Activated CD4-positive, alpha-beta T cell treated with anti-CD3 and anti-CD28 coated beads for 1 hour (primary cell): ENCODE results near the gene PAPOLB.

Experiments used
- DNase-seq: peaks from one replicate; pipeline ENCODE4 v3.0.0-alpha.2; 2020

The PAPOLB gene

DNA sequence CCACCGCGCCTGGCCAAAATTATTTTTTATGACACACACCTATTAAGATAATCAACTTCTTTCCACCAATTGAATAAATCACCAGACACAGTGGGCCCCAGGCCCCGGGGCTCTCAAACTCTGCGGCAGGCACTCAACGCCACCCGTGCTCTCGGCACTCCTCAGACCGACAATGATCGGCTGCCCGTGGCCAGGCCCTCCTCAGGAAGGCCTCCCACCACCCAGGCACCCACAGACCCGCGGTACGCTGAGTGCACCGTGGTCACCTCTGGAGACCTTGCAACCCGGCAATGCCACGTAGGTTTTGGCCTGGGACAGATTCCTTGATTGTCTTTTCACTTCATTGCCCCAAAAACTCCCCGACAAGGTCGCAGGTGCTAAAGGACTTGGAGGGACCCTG lies 14.8 kb upstream of the PAPOLB start:
- no peak for DNase-seq

DNA sequence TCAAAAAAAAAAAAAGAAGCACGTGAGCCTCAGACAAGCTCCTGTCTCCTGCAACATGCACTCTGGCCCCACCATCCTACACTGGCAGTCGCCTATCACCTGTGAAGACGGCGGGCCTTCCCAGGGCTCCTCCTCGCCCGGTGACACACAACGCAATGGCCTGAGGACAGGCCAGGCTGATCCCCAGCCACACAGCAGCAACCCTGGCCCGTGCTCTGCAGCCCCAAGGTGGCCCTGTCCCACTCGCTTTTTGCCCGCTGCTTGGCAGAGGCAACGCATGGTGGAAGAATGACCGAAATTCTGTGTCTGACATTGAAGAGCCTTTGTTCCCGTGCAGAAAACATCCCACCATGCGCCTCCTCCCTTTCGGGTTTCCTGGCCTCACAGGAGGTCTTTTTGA lies 13.6 kb upstream of the PAPOLB start:
- no peak for DNase-seq

DNA sequence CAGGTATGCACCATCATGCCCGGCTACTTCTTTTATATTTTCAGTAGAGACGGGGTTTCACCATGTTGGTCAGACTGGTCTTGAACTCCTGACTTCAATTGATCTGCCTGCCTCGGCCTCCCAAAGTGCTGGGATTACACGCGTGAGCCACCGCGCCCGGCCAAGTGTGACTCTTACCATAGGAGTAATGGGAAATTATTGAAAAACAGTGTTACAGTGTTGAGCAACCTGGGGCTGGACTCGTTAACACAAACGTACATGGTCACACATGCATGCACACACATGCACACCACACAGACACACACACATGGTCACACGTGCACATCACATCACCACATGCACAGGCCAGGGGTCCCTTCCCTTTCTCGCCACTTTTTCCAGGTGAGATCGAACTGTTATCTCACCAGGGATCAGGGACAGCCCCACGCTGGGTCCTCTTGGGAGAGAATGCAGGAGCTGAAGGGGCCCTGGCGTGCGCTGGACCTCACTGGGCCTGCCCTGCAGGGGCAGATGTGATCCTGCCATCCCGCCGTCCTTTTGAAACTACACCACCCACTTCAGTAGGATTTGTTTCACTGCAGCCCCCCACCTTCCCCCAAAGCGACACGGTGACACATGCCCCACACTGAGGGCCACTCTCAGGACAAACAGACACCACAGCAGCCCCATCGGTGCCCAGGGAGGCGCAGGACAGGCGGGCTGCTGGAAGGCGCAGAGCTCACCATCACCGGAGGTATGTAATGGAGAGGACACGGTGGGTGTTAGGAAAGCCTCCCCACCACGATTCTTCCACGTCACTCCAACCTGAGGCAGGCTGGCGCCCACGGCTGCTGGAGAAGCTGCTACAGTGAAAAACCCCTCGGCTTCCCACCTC lies 11.5 kb upstream of the PAPOLB start:
- DNase-seq: no peak

DNA sequence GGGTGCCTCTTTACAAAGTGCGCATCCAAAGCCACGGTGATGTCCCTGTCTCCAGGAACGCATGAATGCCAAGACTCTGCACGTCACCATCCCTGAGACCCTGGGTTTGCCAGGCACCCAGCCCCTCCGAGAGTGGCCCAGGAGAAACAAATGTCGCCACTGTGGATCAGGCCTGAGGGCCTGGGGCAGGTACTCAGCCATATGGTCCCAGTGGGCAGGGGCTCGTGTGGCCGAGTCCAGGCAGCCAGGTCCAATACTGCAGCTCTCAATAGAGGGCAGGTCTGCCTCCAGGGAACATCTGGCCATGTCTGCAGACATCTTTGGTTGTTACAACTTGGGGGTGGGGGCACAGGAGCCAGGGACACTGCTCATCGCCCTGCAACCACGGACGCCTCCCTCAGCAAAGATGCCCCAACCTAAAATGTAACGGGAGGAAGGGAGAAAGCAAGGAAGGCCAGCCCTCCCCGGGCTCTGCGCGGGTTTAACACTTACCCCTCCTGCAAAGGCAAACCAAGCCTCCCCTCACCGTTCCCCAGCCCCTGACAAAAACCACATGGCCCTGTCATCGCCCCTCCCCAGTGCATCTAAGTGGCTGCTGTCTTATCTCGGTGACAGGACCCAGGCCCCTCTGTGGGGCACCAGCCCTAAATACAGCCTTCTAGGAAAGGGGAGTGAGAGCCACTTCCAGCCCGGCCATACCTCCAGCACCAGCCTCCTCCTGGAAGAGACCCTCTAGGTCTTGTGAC lies 10.3 kb upstream of the PAPOLB start:
- no peak for DNase-seq

DNA sequence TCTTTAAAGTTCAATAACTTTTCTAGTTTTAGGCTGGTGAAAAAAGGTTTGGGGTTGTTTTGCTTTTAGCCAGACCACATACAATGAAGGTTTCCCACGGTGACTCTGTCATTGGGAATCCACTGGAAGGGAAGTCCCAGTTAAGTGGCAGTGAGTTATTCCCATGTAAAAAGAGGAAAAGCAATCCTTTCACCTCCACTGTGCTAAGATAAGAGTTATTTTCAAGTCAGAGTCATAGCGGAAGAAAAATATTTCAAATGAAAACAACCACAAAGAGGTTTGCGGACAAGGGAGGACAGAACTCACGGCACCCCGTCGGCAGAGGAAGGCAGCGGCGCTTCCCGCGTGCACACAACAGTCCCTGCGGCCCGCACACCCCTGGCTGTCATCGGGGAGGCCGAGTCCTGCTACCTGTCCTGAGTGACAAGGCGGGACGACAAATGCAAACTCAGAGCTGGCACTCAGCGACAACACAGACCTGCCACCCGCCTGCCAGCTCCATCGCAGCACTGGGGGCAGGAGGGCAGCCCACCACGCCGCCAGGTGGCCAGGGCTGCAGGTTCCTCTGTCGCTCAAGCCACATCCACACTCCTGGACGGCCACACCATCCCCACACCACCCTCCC lies 9.3 kb upstream of the PAPOLB start:
- no peak for DNase-seq

DNA sequence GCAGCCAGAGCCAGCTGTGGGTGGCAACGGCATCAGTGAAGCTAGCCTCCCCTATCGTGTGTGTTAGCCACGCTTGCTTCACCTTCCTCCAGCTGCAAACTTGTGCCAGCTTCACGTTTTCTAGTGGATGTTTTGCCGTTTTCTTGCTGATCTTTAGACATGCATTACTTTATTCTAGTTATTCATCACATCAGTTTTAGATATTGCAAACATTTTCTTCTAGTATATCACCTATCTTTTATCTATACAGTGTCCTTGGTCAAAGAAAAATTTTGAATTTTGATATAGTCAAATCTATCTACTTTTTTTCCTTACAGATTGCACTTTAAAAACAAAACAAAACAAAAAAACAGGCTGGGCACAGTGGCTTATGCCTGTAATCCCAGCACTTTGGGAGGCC lies 6.7 kb upstream of the PAPOLB start:
- DNase-seq: no peak

DNA sequence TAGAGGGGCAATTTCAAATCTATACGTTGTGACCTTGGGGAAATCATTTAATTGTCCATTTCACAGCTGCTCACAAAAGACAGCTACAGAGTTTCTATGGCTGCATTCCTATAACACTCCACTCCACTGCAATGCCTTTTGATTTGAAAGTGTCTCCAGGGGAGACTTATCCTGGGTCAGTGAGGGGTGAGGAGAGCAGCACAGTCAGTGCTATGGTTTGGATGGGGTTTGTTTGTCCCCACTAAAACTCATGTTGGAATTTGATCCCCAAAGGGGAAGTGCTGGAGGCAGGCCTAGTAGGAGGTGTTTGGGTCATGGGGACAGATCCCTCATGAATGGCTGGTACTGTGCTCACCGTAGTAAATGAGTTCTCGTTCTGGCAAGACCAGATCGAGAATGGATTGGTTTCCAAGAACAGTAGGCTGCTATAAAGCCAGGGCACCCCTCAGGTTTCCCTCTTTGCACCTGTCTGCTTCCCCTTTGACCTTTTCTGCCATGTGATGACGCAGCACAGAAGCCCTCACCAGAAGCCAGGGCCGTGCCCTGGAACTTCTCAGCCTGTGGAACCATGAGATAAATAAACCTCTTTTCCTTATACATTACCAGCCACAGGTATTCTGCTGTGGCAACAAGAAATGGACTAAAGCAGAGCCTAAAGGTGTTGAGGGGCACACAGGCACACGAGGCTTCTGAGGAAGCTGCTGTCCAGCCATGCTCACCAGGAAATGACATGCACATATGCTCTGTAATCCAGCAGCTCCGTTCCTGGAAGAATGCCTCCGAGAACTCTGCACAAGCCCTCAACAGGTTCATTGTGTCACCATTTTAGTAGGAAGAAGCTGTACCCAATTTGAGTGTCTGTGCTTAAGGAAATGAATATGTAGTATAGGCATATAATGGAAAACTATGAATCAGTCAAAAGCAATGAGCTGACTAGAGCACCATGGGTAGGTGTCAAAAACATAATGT lies 5.0 kb upstream of the PAPOLB start:
- no peak for DNase-seq

DNA sequence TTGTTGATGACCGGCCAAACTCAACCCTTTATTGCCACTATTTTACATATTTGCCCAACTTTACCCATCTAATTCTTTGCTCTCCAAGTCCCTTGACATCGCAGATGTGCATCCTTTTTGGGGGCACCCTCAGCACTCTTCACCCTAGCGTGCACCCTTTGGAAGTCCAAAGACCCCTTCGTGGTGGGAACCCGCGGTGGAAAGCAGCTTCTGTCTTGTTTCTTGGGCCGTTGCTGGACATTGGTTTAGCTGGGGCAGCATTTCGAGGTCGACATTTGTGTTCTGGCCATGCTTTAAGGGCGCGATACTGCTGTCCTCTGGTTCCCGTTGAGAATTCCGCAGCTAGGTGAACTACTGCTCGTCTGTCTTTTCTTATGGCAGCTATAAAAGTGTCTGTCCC lies 326 bp upstream of the PAPOLB start:
- DNase-seq: no peak

DNA sequence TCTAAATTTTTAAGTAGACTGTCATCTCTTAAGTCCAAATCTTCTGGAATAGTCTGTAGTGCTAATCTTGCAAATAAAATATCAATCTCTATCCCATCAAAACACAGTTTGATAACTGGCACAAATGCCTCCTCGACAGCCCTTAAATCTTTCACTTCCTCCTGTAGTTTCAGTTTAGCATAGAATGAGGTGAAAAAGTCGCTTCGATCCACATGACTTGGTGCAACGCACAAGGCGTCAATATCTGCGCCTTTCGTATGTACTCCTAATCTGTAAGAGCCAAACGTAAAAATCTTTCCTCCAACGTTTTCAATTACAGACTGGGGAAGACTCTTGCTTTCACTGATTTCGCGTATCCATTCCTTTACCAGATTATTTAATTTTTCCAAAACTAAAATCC lies 603 bp downstream of the PAPOLB start:
- DNase-seq: no peak

DNA sequence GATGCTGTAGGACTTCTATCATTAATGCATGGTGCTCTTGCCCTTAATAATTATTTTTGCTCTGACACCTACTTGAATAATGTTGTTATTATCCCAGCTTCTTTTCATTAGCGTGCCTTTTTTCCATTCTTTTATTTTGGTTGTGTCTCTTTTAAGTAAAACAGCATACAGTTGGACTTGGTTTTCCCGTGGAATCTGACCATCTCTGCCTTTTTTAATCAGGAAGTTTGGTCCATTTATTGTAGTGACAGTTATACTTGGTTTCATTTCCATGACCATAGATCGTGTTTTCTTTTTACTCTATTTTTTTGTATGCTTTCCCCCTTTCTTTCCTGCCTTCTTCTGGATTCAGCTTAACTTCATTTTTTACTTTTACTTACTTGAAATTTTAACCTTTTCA lies 4.6 kb downstream of the PAPOLB start:
- no peak for DNase-seq

DNA sequence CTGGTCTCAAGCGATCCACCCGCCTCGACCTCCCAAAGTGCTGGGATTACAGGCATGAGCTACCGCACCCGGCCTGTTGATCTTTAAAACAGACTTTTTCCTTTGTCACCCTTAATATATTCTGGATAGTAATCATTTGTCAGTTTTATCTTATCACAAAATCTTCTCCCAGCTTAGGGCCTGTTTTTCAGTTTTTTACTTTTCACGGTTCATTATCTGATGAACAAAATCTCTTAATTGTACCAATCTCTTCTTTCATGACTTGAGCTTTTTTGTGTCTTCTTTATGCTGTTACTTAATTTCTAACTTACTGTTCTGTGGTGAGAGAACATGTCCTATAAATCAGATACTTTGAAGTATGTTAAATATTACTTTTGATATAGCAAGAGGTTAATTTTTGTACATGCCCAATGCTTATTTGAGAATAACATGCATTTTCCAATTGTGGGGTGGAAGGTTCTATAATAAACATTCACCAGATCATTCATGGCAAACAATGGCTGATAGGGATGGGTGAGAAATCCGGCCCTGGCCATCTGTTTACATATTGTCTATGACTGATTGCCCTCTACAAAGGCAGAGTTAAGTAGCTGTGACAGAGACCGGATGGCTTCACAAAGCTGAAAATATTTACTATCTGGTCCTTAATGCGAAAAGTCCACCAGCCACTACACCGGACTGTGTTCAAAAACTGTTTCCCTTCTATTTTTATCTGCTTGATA lies 5.3 kb downstream of the PAPOLB start:
- no peak for DNase-seq

DNA sequence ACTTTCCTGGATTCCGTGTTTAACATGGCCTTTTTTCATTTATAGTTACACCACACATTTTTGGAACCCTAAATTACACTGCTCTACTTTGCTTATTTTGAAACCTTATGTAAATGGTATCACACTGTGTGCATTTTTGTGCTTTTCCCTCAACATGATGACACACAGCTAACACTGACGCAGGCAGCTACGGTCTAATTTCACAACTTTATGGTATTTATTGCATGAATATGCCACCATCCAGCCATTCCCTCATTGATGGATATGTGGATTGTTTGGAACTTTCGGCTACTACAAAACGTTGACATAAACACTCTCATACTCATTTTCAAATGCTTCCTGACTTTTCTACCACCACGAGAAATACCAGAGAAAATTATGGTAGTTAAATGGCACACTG lies 6.9 kb downstream of the PAPOLB start:
- DNase-seq: no peak

DNA sequence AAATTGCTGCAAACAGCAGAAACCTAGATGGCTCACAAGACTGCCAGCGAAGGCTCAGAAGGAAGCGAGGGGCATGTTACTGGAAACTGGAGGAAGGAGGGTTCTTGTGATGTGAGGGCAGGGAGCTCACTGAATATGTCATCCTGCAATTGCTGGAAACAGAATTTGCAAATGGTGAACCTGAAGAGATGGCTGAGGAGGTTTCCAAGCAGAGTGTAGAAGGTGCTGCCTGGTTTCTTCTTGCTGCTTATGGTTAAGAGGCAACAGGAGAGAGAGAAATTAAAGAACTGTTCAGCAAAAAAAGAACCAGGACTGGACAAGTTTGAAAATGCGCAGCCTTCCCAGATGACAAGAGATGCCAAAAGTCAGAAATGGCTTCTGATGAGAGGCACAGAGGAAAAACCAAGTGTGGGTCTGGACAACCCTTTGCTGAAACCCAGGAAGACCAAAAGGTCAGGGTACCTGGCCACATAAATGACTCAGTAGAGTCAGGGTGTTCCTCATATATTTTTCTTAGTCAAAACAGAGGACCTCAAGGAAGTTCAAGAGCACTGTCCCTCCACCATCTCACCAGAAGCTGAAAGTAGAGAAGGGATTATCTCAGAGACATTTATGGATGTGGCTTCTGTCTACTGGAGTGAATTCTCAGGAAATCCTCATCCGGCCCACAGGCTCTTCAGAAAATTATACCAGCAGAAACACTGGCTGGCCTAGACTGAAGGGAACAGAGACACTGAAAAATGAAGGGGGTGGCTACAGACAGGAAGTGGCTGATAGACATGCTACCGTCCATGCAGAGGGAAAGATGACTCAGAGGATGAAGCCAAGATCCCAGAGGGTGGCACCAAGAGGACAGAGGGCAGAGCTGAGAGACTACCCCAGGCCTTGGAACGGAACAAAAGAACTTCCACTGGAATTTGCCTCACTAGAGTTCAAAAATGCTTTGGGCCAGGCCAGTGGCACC lies 10.1 kb downstream of the PAPOLB start:
- DNase-seq: no peak

DNA sequence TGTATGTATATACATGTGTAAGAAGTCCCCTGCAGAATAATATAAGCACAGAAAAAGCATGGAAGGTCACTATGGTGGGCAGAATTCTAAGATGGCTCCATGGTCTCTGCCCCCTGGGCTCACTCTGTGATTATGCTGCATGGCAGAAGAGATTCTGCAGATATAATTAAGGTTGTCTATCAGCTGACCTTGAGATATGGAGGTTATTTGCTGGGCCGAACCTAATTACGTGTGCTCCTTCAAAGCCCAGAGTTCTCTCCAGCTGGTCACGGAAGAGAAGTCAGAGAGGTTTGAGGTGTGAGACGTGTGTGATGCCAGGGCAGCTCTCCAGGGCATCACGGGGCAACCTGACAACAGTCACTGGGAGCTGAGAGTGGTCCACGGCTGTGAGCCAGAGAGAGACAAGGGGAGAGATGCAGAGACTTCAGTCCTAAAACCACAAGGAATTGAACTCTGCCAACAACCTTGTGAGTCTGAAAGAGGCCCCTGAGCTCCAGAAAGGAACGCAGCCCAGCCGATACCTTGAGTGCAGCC lies 11.5 kb downstream of the PAPOLB start:
- DNase-seq: no peak

DNA sequence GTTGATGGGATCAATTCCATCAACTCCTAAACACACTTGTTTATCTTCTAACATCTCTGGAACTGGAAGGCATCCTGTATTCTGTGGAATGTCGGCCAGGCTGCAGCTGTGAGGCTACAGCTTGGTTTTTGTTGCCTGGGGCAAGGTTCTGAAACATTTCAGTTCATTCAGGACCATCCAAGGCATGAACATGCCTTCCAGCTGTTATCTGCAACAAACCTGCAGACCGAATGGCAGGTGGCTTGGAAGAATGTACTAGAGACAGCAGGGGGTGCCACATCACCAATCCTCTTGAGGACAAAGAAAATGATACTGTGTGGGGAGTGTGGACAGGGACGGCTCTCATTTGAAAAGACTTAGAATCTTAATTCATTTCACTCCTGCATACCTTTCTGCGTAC lies 12.4 kb downstream of the PAPOLB start:
- DNase-seq: no peak

DNA sequence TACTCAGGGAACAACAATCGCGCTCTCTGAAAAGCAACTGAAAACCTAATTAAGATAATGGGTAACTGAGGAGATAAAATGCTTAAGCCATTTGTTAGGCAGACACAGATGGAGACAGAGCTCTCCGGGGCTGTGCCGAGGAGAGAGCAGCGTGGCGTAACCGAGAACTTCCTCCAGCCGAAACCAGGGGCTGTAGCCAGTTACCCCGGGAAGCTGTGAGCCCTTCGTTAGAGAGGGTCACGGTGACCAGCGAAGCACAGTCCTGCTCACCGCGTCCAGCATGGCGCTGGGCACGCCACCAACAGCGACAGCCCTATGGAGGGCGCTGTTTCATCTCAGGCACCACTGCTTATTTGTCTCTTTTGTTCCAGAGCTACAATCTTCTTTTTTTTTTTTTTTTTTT lies 16.1 kb downstream of the PAPOLB start:
- DNase-seq: no peak

DNA sequence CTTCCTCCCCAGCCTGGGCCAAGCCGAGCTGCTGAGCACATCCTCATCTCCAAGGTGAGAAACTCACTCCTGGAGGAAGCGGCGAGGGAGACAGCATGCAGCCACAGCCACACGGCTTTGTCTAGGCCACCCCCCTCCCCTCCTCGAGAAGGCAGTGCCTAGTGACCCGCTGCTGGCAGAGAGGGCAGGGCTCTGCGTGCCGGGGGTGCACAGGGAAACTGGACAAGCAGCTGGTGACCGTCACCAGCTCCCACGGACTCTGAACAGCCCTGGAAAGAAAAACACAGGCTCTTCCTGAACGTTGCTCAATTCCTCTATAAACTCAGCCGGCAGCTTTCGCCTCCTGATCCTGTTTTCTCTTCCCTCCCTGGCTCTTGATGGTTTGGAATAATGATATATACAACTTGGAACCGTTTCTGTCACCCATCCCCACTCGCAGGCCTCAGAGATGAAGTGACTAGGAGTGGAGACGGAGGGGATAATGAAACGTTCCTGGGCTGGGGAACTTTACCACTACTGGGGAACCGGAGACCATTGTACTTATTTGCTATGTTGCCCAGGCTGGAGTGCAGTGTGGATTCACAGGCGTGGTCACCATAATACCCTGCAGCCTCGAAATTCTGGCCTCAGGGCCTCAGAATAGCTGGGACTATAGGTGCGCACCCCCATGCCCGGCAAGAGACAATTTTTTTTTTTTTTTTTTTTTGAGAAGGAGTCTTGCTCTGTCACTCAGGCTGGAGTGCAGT lies 19.3 kb downstream of the PAPOLB start:
- DNase-seq: no peak

DNA sequence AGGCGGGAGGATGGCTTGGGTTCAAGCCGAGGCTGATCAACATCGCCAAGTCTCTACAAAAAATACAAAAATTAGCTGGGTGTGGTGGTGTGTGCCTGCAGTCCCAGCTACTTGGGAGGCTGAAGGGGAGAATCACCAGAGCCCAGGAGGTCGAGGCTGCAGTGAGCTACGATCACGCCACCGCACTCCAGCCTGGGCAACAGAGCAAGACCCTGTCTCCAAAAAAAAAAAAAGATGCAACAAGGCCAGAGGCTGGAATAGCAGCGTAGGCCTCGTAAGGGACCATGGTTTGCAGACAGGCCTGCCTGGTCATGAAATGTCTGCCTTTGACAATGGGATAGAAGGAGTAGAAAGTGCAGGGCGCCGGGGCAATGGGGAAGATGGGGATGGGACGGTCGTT lies 20.0 kb downstream of the PAPOLB start:
- DNase-seq: no peak

DNA sequence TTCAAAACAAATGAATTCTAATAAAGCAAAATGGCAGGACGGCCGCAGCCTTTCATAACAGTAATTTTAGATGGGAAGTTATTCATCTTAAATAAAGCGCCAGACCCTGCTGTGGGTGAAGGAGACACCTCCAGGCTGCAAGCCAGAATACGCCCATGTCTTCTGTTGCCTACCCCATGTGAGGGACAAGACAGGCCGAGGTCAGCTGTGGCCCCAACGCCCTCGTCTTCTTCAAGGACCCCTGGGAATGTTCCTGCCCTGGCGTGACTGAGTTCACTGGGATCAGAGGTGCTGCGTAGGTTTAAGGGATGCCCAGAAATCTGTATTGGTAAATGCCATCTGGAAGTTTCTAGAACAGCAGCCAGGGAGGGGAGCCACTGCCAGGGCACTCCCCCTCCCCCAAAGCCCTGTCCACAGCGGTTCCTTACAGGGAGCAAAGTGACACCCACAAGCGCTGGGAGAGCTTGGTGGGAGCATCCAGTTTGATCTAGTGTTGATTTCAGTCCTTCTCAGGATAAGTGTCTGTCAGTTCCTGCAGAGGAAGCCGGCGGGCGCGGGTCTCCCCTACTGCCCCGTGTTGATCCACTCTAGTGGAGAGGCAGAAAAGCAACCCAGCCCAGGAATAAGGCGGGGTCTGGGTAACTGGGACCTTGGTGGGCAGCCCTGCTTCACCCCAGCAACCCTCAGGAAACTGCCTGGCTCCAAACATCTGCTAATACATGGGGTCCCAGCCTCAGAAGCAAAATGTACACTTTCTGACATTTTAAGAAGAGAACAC lies 20.6 kb downstream of the PAPOLB start:
- no peak for DNase-seq
